GM12872 (cell line): ENCODE data around the gene ACAD11.

Experiments
- TF ChIP-seq, protein P1 (sequence below): IDR thresholded peaks from 3 replicates; pipeline ENCODE4 v1.5.1; 2011; ENCODE audit warnings: low read depth, mild to moderate bottlenecking, low read length, moderate library complexity; ENCODE audit not compliant: insufficient read depth

The ACAD11 gene

DNA sequence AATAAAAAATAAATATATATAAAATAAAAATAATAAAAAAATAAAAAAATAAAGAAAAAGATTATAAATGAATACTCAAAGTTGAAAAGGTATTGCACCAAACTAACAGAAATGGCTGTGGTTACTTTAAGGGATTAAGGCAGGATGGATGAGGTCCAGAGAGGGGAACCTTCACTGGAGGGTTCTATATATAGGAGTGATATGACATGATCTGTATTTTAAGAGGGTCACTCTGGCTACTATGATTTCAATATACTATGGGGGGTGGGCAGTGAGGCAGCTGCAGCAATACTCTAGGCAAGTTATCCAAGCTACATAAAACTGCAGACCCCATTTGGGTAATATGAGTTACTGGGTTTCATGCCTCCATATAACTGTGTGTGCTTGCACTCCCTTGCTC lies 24.6 kb downstream of the ACAD11 start:
- TF ChIP-seq, protein P1, sequence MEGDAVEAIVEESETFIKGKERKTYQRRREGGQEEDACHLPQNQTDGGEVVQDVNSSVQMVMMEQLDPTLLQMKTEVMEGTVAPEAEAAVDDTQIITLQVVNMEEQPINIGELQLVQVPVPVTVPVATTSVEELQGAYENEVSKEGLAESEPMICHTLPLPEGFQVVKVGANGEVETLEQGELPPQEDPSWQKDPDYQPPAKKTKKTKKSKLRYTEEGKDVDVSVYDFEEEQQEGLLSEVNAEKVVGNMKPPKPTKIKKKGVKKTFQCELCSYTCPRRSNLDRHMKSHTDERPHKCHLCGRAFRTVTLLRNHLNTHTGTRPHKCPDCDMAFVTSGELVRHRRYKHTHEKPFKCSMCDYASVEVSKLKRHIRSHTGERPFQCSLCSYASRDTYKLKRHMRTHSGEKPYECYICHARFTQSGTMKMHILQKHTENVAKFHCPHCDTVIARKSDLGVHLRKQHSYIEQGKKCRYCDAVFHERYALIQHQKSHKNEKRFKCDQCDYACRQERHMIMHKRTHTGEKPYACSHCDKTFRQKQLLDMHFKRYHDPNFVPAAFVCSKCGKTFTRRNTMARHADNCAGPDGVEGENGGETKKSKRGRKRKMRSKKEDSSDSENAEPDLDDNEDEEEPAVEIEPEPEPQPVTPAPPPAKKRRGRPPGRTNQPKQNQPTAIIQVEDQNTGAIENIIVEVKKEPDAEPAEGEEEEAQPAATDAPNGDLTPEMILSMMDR: no peak

DNA sequence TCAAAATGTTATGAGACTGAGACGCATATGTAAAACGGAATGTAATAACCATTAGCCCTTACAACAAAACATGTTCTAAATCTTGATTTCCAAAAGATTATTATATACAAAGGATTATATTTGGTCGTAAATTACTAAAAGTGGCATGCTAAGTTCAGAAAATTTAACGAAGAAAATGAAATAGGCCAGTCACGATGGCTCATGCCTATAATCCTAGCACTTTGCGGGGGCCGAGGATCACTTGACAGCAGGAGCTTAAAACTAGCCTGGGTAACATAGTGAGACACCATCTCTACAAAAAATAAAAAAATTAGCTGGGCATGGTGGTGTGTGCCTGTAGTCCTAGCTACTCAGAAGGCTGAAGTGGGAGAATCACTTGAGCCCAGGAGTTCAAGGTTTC lies 29.0 kb downstream of the ACAD11 start:
- TF ChIP-seq, protein P1: no peak

DNA sequence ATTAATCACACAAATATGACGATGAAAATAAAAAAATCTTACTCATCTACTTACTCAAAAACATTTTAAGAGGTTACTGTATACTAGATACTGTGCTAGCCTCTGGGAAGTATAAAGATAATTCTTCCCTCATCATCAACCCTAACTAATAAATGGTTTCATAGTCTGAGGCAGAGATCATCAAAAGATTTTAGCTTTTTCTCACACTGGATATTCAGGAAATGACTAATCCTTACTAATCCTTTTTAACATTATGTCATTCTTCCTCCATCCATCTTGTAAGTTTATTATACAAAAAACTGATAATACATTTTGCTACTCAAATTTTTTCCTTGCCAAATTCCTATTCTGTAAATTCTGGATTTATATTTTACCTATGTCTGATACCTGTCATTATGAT lies 29.7 kb downstream of the ACAD11 start:
- TF ChIP-seq, protein P1: no peak

DNA sequence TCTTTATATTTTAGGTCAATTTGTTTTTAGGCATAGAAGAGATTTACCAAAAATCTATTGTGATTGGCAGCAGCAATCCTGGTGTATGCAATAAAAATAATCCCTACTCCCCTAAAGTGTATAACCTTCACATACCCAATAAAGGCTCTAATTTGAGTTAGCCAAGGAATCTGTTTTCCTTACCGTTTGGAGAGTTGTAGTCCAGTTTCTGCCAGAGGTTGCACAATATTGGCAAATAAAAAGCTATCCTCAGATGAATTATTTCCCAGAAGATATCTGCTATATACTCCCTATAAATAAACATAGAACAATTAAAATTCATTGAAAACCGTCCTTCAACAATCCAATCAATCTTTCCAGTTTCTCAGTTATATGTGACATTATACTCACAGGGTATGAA lies 31.5 kb downstream of the ACAD11 start:
- TF ChIP-seq, protein P1: no peak

DNA sequence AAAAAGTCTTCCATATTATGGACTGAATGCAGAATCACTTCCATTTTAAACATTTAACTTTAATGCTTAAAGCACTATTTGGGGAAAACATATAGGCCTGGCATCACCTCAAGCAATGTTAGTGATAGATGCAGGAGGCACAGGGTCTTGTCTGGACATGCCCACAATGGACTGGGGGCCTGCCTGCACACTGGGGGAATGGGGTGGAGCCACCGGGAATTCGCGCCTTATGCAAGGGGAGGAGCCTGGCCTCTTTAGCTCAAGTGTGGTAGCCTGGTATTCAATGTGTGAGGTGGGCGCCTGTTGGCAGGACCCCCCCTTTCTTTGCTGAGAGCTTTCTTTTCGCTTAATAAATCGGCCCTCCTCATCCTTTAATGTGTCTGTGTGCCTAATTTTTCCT lies 32.7 kb downstream of the ACAD11 start:
- TF ChIP-seq, protein P1: no peak

DNA sequence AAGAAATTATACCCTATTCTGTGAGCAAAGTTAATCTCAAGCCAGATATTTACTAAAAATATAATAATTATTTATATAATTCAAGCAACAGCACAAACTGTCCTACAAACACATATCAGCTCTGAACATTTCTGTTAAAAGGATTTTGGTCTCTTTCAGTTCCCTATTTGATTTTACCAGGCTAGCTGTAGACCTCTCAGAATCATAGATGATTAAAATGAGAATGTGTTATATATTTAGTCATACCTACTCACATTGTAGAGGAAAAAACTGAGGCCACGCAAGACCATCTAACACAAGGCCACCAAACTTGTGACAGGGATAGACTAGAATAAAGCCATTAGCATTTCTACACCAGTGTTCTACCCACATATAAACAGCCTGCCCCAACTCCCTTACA lies 34.0 kb downstream of the ACAD11 start:
- TF ChIP-seq, protein P1: no peak

DNA sequence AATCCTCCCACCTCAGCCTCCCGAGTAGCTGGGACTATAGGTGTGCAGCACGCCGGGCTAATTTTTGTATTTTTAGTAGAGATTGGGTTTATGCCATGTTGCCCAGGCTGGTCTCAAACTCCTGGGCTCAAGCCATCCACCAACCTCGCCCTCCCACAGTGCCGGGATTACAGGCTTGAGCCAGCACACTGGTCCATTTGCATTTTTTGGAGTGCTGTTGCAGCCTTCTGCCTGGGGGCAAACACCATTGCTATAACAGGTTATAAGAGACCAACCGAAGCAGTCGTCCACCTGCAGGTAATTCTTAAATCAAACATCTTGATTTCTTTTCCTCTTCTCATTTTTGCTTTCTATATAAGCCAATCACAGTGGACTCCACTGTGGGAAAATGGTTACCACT lies 34.8 kb downstream of the ACAD11 start:
- TF ChIP-seq, protein P1: no peak

DNA sequence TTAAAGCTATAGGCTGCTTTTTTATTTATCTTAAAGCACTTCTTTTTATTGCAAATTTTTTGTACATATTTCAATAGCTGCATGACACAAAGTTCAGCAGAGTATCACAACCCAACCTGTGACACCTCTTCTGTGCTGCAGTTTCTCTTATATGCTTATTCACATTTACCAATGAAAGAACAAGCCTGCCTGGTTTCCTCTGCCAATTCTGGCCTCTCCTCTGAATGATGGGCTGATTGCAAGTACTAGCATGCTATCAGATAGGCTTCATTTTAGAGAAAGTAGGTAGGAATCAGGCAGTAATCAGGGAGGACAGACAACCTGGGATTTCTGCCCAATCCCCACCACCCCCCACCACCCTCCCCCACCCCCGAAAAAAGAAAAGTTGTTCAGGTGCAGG lies 36.0 kb downstream of the ACAD11 start:
- TF ChIP-seq, protein P1: no peak
